OCI-LY7 (cell line): ENCODE data around the gene PYHIN1.

Source experiments
- CTCF ChIP-seq: fragments of 200-600 bp; sonication (generic); conservative IDR thresholded peaks from 2 replicates; pipeline ENCODE4 v1.5.1; 2014; ENCODE audit warnings: mild to moderate bottlenecking, antibody characterized with exemption, low read length, moderate library complexity, mixed read lengths
- EZH2phosphoT487 ChIP-seq: fragments of 200-600 bp; sonication (generic); IDR thresholded peaks from 2 replicates; pipeline ENCODE4 v1.6.1; 2018; ENCODE audit warnings: low read depth, borderline replicate concordance, mild to moderate bottlenecking, mixed run types, antibody characterized with exemption, low read length, moderate library complexity, mixed read lengths

DNA sequence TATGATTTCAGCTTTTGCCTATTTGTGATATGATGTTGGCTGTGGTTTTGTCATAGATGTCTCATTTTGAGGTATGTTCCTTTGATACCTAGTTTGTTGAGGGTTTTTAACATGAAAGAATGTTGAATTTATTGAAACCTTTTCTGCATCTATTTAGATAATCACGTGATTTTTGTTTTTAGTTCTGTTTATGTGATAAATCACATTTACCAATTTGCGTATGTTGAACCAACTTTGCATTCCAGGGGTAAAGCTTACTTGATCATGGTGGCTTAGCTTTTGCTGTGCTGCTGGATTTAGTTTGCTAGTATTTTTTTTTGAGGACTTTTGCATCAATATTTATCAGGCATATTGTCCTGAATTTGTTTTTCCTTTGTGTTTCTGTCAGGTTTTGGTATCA is 51.9 kb downstream of the PYHIN1 start:
- TF ChIP-seq CTCF (no peak), EZH2phosphoT487 (no peak)
